ENCODE data around the gene CILP2.

Gene CILP2, protein sequence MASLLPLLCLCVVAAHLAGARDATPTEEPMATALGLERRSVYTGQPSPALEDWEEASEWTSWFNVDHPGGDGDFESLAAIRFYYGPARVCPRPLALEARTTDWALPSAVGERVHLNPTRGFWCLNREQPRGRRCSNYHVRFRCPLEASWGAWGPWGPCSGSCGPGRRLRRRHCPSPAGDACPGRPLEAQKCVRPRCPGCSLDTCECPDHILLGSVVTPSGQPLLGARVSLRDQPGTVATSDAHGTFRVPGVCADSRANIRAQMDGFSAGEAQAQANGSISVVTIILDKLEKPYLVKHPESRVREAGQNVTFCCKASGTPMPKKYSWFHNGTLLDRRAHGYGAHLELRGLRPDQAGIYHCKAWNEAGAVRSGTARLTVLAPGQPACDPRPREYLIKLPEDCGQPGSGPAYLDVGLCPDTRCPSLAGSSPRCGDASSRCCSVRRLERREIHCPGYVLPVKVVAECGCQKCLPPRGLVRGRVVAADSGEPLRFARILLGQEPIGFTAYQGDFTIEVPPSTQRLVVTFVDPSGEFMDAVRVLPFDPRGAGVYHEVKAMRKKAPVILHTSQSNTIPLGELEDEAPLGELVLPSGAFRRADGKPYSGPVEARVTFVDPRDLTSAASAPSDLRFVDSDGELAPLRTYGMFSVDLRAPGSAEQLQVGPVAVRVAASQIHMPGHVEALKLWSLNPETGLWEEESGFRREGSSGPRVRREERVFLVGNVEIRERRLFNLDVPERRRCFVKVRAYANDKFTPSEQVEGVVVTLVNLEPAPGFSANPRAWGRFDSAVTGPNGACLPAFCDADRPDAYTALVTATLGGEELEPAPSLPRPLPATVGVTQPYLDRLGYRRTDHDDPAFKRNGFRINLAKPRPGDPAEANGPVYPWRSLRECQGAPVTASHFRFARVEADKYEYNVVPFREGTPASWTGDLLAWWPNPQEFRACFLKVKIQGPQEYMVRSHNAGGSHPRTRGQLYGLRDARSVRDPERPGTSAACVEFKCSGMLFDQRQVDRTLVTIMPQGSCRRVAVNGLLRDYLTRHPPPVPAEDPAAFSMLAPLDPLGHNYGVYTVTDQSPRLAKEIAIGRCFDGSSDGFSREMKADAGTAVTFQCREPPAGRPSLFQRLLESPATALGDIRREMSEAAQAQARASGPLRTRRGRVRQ

DNA sequence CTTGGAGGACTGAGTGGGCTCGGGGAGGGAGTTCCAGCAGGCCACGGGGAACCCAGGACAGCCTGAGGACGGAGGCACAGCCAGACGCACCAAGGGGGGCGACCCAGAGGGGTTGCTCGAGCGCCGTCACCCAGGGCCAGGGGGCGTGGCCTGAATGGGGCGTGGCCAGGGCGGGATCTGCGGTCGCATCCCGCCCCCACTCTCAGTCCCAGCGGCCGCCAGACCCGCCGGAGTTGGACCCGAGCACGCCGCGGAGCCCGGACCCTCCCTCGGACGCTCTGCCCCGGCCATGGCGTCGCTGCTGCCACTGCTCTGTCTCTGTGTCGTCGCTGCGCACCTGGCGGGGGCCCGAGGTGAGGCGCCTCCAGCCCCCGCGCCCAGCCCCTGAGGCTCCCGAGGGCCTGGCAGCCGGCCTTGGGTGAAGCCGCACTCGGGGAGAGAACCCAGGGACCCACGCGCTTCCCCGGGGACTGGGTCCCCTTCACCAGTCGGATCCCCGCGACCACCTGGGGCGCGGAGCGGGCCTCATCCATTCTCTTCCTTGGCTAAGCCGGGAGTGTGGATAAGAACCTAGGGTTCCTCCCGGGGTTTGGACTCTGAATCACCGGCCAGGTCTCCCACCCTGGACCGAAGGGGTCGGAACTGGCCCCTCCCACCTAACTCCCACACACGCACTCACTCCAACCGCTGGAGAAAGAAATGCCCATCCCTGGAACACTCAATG is at the start of gene CILP2:
Gene CILP2, plus strand, starts transcription at position 205 of the 724 bp plus-strand sequence. Its CDS starts 85 bp downstream, at position 290.
- DNase-seq, result peak; percentile 30

GRCh38 chr19:19488875-19489690 is 49.0 kb upstream of the CILP2 start:
- DNase-seq, result no peak

DNA sequence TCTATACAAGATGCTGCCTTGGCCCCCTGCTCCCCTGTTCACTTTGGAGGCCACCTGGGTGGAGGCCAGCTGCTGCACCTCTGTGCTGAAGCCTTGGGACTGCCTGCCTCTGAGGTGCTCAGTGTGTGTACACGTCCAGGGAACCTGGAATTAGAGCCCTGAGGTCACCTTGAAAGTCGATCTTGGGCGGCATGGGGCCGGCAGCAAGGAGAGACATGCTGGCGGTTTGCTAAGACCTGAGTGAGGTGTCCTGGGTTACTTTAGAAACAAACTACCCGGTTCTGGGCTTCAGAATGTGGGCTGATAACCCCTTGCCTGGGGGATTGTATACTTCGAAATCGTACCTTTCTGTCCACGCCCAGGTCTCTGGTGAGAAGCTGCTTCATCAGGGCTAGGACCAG is 48.3 kb upstream of the CILP2 start:
- no peak for DNase-seq

- peak; percentile 78 for DNase-seq
Observed at GRCh38 chr19:19490214-19490968, 47.7 kb upstream of the CILP2 start.

DNA sequence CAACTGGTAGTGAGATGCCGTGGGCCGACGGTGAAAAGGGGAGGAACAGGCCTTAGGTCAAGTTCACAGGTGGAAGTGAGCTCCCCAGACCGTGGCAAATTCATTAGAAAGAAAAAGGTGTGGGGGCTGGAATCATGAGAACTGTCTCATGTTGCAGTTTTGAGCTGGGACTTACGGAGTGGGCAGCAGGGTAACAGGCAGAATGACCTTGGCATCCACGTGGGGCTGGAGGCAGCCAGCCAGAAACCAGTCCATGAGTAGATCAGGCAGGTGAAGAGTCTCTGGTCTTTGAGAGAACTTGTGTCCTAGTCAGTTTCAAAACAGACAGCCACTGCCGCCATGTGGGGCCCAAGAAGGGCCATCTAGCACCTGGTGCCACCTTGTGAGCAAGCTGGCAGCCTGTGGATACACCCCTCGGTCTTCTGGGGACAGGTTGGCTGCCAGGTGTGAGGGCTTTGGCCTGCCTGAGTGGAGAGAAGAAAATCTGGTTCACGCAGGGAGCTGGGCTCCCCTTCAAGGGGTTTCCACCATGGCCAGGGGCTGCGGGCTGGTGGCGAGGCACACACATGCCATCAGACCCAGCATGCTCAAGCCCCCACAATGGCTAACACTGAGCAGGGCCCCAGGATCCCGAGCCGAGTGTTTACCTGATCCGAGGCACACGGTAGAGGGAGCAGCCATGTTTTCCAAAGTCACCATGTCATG is 46.6 kb upstream of the CILP2 start:
- no peak for DNase-seq

DNA sequence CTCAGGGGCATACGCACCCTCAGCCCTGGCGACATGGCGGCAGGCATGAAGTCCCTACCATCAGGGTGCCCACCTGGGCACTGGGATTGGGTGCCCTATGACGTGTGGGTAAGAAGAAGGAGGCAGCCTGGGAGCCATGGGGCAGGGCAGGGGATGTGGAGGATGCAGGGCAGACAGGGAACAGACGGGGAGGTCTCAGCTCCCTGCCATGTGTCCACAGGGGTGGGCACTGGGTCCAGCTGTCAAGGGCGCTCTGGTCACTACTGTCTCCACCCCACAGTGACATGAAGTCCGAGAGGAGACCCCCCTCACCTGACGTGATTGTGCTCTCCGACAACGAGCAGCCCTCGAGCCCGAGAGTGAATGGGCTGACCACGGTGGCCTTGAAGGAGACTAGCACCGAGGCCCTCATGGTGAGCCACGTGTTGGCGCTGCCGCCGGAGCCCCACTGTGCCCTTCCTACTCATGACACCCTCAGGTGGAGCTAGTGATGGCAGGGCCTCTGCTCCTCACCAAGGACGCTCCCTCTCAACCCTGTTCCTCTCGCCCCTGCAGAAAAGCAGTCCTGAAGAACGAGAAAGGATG is 45.9 kb upstream of the CILP2 start:
- DNase-seq, result no peak

- DNase-seq, result no peak
Observed at GRCh38 chr19:19493841-19494546, 44.1 kb upstream of the CILP2 start.

DNA sequence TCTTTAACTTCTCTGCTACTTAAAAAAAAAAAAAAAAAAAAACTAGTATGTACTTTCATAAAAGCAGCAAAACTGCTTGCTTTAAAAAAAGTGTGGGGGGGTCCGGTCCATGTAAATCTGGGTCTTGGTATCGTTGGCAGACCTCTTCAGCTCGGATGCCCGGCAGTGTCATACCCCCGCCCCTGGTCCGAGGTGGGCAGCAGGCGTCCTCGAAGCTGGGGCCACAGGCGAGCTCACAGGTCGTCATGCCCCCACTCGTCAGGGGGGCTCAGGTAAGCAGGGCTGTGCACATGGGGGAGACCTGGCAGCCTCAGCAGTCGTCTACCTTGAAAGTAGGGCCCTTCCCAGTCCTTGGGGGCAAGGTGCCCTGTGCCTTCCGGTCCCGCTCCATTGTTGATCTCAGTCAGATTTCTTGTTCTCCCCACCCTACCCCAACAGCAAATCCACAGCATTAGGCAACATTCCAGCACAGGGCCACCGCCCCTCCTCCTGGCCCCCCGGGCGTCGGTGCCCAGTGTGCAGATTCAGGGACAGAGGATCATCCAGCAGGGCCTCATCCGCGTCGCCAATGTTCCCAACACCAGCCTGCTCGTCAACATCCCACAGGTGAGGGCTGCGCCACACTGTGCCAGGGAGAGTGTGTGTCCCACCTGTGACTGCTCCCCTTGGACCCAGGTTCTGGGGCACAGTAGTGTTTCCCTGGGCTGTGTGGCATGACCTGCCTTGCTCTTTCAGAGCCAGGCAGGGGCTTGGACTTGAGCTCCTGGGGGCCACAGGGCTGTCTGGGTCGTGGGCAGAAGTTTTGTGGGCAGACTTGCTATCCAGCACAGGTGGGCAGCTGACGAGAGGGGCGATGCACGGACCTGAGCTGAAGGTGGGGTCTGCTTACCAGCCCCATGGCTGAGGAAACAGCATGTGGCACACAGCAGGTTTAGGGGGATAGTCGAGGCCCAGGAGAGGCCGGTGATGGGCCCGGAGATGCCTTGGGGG is 42.2 kb upstream of the CILP2 start:
- DNase-seq, result no peak

GRCh38 chr19:19498255-19498991 is 39.6 kb upstream of the CILP2 start:
- no peak for DNase-seq

- DNase-seq, result no peak
Observed at GRCh38 chr19:19499272-19499995, 38.6 kb upstream of the CILP2 start.

DNA sequence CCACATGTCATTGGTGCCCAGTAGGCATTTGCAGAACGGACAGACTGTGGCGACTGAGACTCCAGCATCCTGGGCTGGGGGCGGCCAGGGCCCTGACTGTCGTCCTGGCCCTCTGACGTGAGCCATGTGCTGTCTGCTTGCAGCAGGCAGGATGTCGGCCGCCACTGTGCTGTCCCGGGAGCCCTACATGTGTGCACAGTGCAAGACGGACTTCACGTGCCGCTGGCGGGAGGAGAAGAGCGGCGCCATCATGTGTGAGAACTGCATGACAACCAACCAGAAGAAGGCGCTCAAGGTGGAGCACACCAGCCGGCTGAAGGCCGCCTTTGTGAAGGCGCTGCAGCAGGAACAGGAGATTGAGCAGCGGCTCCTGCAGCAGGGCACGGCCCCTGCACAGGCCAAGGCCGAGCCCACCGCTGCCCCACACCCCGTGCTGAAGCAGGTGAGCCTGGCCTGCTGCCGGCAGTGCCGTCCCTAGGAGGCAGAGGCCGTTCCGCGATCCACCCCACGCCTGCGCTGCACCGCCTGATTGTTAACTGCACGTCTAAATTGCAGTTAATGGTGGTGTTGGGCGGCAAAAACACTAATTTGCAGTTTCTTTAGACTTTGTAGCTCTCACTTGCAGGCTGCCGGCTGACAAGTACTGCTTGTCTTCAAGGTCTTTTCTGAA is 37.0 kb upstream of the CILP2 start:
- no peak for DNase-seq

GRCh38 chr19:19501798-19502197 is 36.3 kb upstream of the CILP2 start:
- no peak for DNase-seq

- DNase-seq, result no peak
Observed at GRCh38 chr19:19502281-19502680, 35.8 kb upstream of the CILP2 start.

- DNase-seq, result no peak
Observed at GRCh38 chr19:19502808-19503602, 35.1 kb upstream of the CILP2 start.

All from DMS79 treated with DMSO at 0.1 percent for 48 hours (cell line).